Endodermal cell (in vitro differentiated cells): Measurements from ENCODE around the gene CTIF. TPM values are rescaled to one million over a fixed set of nuclear protein-coding genes. Genes with fewer than 3 reads are reported as not detected.

ENCODE experiments used
- DNase-seq: peaks from one replicate; pipeline ENCODE4 v3.0.0-alpha.2; 2017
- H3K27ac ChIP-seq: 2 replicates; pipeline ENCODE4 v1.5.1; 2013; ENCODE audit warnings: mild to moderate bottlenecking, low read depth, low read length, moderate library complexity
- H3K27me3 ChIP-seq: 2 replicates; pipeline ENCODE4 v1.6.1; 2013; ENCODE audit warnings: mild to moderate bottlenecking, low read length, moderate library complexity; ENCODE audit not compliant: insufficient read depth, control insufficient read depth, poor library complexity, severe bottlenecking
- H3K36me3 ChIP-seq: 2 replicates; pipeline ENCODE4 v1.7.0; 2013; ENCODE audit warnings: mild to moderate bottlenecking, low read length, moderate library complexity; ENCODE audit not compliant: control insufficient read depth, insufficient read depth
- H3K4me1 ChIP-seq: one replicate; pipeline ENCODE4 v1.7.0; 2013; ENCODE audit warnings: low read length; ENCODE audit not compliant: control insufficient read depth, insufficient read depth
- H3K4me3 ChIP-seq: 2 replicates; pipeline ENCODE4 v1.5.1; 2013; ENCODE audit warnings: mild to moderate bottlenecking, low read length, moderate library complexity
- H3K9ac ChIP-seq: 2 replicates; pipeline ENCODE4 v1.6.1; 2013; ENCODE audit warnings: mild to moderate bottlenecking, low read length, moderate library complexity; ENCODE audit not compliant: poor library complexity, severe bottlenecking; ENCODE audit errors: extremely low read depth
- H3K9me3 ChIP-seq: 2 replicates; pipeline ENCODE4 v1.6.1; 2013; ENCODE audit warnings: mild to moderate bottlenecking, low read length, moderate library complexity; ENCODE audit not compliant: control insufficient read depth
- H3K27ac Mint-ChIP-seq: 2 replicates; pipeline ENCODE4 v1.8.0; 2020; ENCODE audit warnings: mixed read lengths
- H3K27me3 Mint-ChIP-seq: 2 replicates; pipeline ENCODE4 v1.8.0; 2021; ENCODE audit warnings: mild to moderate bottlenecking, mixed read lengths; ENCODE audit not compliant: insufficient read depth
- H3K36me3 Mint-ChIP-seq: 2 replicates; pipeline ENCODE4 v1.8.0; 2020; ENCODE audit warnings: low read depth, mixed read lengths
- H3K4me1 Mint-ChIP-seq: 2 replicates; pipeline ENCODE4 v1.8.0; 2020; ENCODE audit warnings: mixed read lengths
- H3K4me3 Mint-ChIP-seq: 2 replicates; pipeline ENCODE4 v1.8.0; 2020; ENCODE audit warnings: mild to moderate bottlenecking, moderate library complexity, mixed read lengths
- H3K9me3 Mint-ChIP-seq: 2 replicates; pipeline ENCODE4 v1.8.0; 2020; ENCODE audit warnings: mild to moderate bottlenecking, mixed read lengths
- CTCF ChIP-seq: fragments of 200-600 bp; sonication (generic); conservative IDR thresholded peaks from 2 replicates; pipeline ENCODE4 v1.5.0; 2021; ENCODE audit warnings: antibody characterized with exemption, mild to moderate bottlenecking
- WGBS, 2 experiments: methylation state at CpG; one replicate each; pipeline versions ENCODE4 v1.1.5 to v1.1.7; 2013; ENCODE audit warnings: missing lambda C conversion rate in 2 of 2, mixed read lengths in 1 of 2; ENCODE audit not compliant: insufficient coverage in 1 of 2, insufficient read length in 1 of 2; 5-methylcytosine and 5-hydroxymethylcytosine counted together
- total RNA-seq, 2 donors: library from RNA; stranded (reverse); fragmentation: NEBNext Ultra II Directional in 1 of 2; extraction: Animal tissue kit (Norgen Biotek cat#: 25700) in 1 of 2; gene quantifications; 2 replicates in 1 of 2; 3 replicates in 1 of 2; pipeline ENCODE4 v1.2.1, GENCODE V29; 2021

CTIF gene
- total RNA-seq, 2 donors from 2014 or later = 33.8 to 41.6 TPM

- H3K4me1 ChIP-seq = no peaks in the 10 kb centered on the region
- Mint-ChIP-seq H3K27me3 (no peaks in the 10 kb centered on the region), H3K9me3 (no peaks in the 10 kb centered on the region), H3K36me3 (peaks cover 20% of the 10 kb centered on the region), H3K4me1 (peaks cover 22% of the 10 kb centered on the region), H3K4me3 (no peak overlapping the region), H3K27ac (no peak overlapping the region)
- peaks cover 7% of the 10 kb centered on the region for H3K36me3 ChIP-seq
- H3K9me3 ChIP-seq = no peaks in the 10 kb centered on the region
- 77 to 86% methylated on average over 10 to 11 of the region's 11 CpGs for WGBS, 2 experiments
- DNase-seq = peak; percentile 41
- no peak for TF ChIP-seq CTCF
- H3K27me3 ChIP-seq = no peaks in the 10 kb centered on the region
- no peak overlapping the region for H3K9ac ChIP-seq
- no peak overlapping the region for H3K4me3 ChIP-seq
- peak overlapping the region; percentile 64 for H3K27ac ChIP-seq
Measured at GRCh38 chr18:48787203-48788151, 248.6 kb downstream of the CTIF start.

GRCh38 chr18:48788373-48788772 lies 249.5 kb downstream of the CTIF start:
- no peaks in the 10 kb centered on the region for H3K27me3 ChIP-seq
- Mint-ChIP-seq H3K27ac (no peak overlapping the region), H3K4me1 (peaks cover 20% of the 10 kb centered on the region), H3K36me3 (peaks cover 20% of the 10 kb centered on the region), H3K4me3 (no peak overlapping the region), H3K9me3 (no peaks in the 10 kb centered on the region), H3K27me3 (no peaks in the 10 kb centered on the region)
- no peaks in the 10 kb centered on the region for H3K4me1 ChIP-seq
- no peak overlapping the region for H3K27ac ChIP-seq
- H3K36me3 ChIP-seq = peaks cover under 1% of the 10 kb centered on the region
- H3K9ac ChIP-seq = no peak overlapping the region
- peak; percentile 14 for DNase-seq
- TF ChIP-seq CTCF = no peak
- no peaks in the 10 kb centered on the region for H3K9me3 ChIP-seq
- WGBS, 2 experiments = 69% methylated on average over 1 of the region's 1 CpG; no CpG with 5 or more reads in 1 of the 2 experiments
- H3K4me3 ChIP-seq = no peak overlapping the region

- Histone ChIP-seq H3K9ac (no peak overlapping the region), H3K4me1 (no peaks in the 10 kb centered on the region), H3K27ac (no peak overlapping the region), H3K27me3 (no peaks in the 10 kb centered on the region), H3K4me3 (no peak overlapping the region), H3K36me3 (no peaks in the 10 kb centered on the region), H3K9me3 (no peaks in the 10 kb centered on the region)
- no peaks in the 10 kb centered on the region for H3K9me3 Mint-ChIP-seq
- H3K36me3 Mint-ChIP-seq = peaks cover 20% of the 10 kb centered on the region
- DNase-seq = no peak
- TF ChIP-seq CTCF = no peak
- no peak overlapping the region for H3K27ac Mint-ChIP-seq
- no peaks in the 10 kb centered on the region for H3K27me3 Mint-ChIP-seq
- H3K4me3 Mint-ChIP-seq = no peak overlapping the region
- peaks cover 15% of the 10 kb centered on the region for H3K4me1 Mint-ChIP-seq
Measured at GRCh38 chr18:48789259-48789812, 250.5 kb downstream of the CTIF start.
